OCI-LY7 (cell line): ENCODE data around the gene ARL4D. TPM values are rescaled to one million over a fixed set of nuclear protein-coding genes. Genes with fewer than 3 reads are reported as not detected.

Source experiments
- BruUV-seq: library from RNA; stranded (reverse); fragments of 400-500 nt; replicated peaks from 2 replicates; lab custom pipeline; 2021; lab: Mats Ljungman, UMichigan
- CTCF ChIA-PET: fragments of 300-600 bp; sonication (Branson Sonifier 250); formaldehyde crosslinking; loops from one replicate; lab custom pipeline; 2022; ENCODE audit warnings: antibody characterized with exemption; ENCODE audit not compliant: unreplicated experiment; lab: Charles Lee
- POLR2A ChIA-PET: fragments of 300-600 bp; sonication (Branson Sonifier 250); formaldehyde crosslinking; loops from one replicate; lab custom pipeline; 2022; ENCODE audit warnings: antibody characterized with exemption; lab: Charles Lee
- DNase-seq: peaks from one replicate; pipeline ENCODE4 v3.0.0-alpha.2; 2015; ENCODE audit warnings: low spot score
- H2AFZ ChIP-seq: fragments of 200-600 bp; sonication (generic), shearing (Covaris generic); 2 replicates; pipeline ENCODE4 v1.6.1; 2014; ENCODE audit warnings: mild to moderate bottlenecking, antibody characterized with exemption, low read length, moderate library complexity
- H3K27ac ChIP-seq: fragments of 200-600 bp; sonication (generic); 2 replicates; pipeline ENCODE4 v1.5.1; 2014; ENCODE audit warnings: mixed run types, low read depth, mild to moderate bottlenecking, moderate library complexity, low read length, inconsistent platforms; ENCODE audit not compliant: poor library complexity, severe bottlenecking
- H3K36me3 ChIP-seq: fragments of 200-600 bp; sonication (generic); 2 replicates; pipeline ENCODE4 v1.6.1; 2014; ENCODE audit warnings: mild to moderate bottlenecking, antibody characterized with exemption, low read length, moderate library complexity, mixed read lengths; ENCODE audit not compliant: insufficient read depth
- H3K4me1 ChIP-seq: fragments of 200-600 bp; sonication (generic); 2 replicates; pipeline ENCODE4 v1.5.1; 2014; ENCODE audit warnings: mild to moderate bottlenecking, low read length; ENCODE audit not compliant: insufficient read depth, poor library complexity, severe bottlenecking
- H3K4me2 ChIP-seq: fragments of 200-600 bp; sonication (generic); 2 replicates; pipeline ENCODE4 v1.6.1; 2014; ENCODE audit warnings: mild to moderate bottlenecking, low read length
- H3K4me3 ChIP-seq: fragments of 200-600 bp; sonication (generic); 2 replicates; pipeline ENCODE4 v1.5.1; 2014; ENCODE audit warnings: mild to moderate bottlenecking, low read depth, low read length; ENCODE audit not compliant: poor library complexity, severe bottlenecking
- H3K79me2 ChIP-seq: fragments of 200-600 bp; sonication (generic); 2 replicates; pipeline ENCODE4 v1.6.1; 2016; ENCODE audit warnings: low read depth, mild to moderate bottlenecking, low read length, moderate library complexity, mixed read lengths; ENCODE audit not compliant: insufficient read depth
- H3K9me2 ChIP-seq: fragments of 200-600 bp; sonication (generic); 2 replicates; pipeline ENCODE4 v1.6.1; 2016; ENCODE audit warnings: mild to moderate bottlenecking, low read length, mixed read lengths; ENCODE audit not compliant: insufficient read depth
- H3K9me3 ChIP-seq: fragments of 200-600 bp; sonication (generic); 2 replicates; pipeline ENCODE4 v1.6.1; 2014; ENCODE audit warnings: mild to moderate bottlenecking, mixed run types, low read length, mixed read lengths
- H4K20me1 ChIP-seq: fragments of 200-600 bp; sonication (generic); 2 replicates; pipeline ENCODE4 v1.6.1; 2014; ENCODE audit warnings: mild to moderate bottlenecking, antibody characterized with exemption, low read length, moderate library complexity, mixed read lengths; ENCODE audit not compliant: insufficient read depth
- CTCF ChIP-seq: fragments of 200-600 bp; sonication (generic); conservative IDR thresholded peaks from 2 replicates; pipeline ENCODE4 v1.5.1; 2014; ENCODE audit warnings: mild to moderate bottlenecking, antibody characterized with exemption, low read length, moderate library complexity, mixed read lengths
- EZH2phosphoT487 ChIP-seq: fragments of 200-600 bp; sonication (generic); IDR thresholded peaks from 2 replicates; pipeline ENCODE4 v1.6.1; 2018; ENCODE audit warnings: low read depth, borderline replicate concordance, mild to moderate bottlenecking, mixed run types, antibody characterized with exemption, low read length, moderate library complexity, mixed read lengths
- intact Hi-C: fragments of 100-400 bp; cut with micrococcal nuclease; formaldehyde crosslinking; loops from one replicate; pipeline ENCODE4 v1.10.0; 2022; ENCODE audit not compliant: unreplicated experiment
- total RNA-seq, 2 experiments: library from RNA; depleted of rRNA in 1 of 2; stranded (reverse); fragments of >200 nt in 1 of 2; shearing (Covaris generic) in 1 of 2; gene quantifications; 2 replicates each; pipeline ENCODE4 v1.2.3, GENCODE V29; 2014 to 2022

ARL4D gene
- total RNA-seq, 2 experiments from 2014 or later = 0.72 to 1.4 TPM

GRCh38 chr17:43377056-43377810, 21.6 kb upstream of the ARL4D start:
- H3K9me3 ChIP-seq = peaks cover 17% of the 10 kb centered on the region; the same call in 1 of the 2 replicates
- H3K36me3 ChIP-seq = no peaks in the 10 kb centered on the region
- no peaks in the 10 kb centered on the region for H4K20me1 ChIP-seq
- BruUV-seq = no TSS peak
- DNase-seq = no peak
- no peak overlapping the region for H2AFZ ChIP-seq
- TF ChIP-seq EZH2phosphoT487 (no peak), CTCF (no peak)
- no peak overlapping the region for H3K4me3 ChIP-seq
- H3K79me2 ChIP-seq = no peaks in the 10 kb centered on the region
- peaks cover 6% of the 10 kb centered on the region for H3K4me1 ChIP-seq
- H3K4me2 ChIP-seq = no peak overlapping the region
- intact Hi-C loops = no loop called here
- ChIA-PET POLR2A (no interaction called here), CTCF (no interaction called here)
- no peaks in the 10 kb centered on the region for H3K9me2 ChIP-seq
- no peak overlapping the region for H3K27ac ChIP-seq

- ChIA-PET CTCF (no interaction called here), POLR2A (interaction anchor here (0.9 kb wide), 1 partner anchor 18 kb away, joined by 3 read pairs; no protein-coding TSS in a partner anchor)
- Histone ChIP-seq H3K4me2 (no peak overlapping the region), H3K9me3 (peaks cover 17% of the 10 kb centered on the region; the same call in 1 of the 2 replicates), H3K9me2 (no peaks in the 10 kb centered on the region), H3K4me1 (no peaks in the 10 kb centered on the region), H3K79me2 (no peaks in the 10 kb centered on the region), H2AFZ (no peak overlapping the region), H3K36me3 (no peaks in the 10 kb centered on the region), H4K20me1 (no peaks in the 10 kb centered on the region), H3K4me3 (no peak overlapping the region), H3K27ac (no peak overlapping the region)
- no peak for TF ChIP-seq CTCF
- no peak for TF ChIP-seq EZH2phosphoT487
- no peak for DNase-seq
- intact Hi-C loops = no loop called here
- BruUV-seq = no TSS peak
Measured at GRCh38 chr17:43378766-43379165, 20.0 kb upstream of the ARL4D start.

- no peak overlapping the region for H3K27ac ChIP-seq
- TF ChIP-seq EZH2phosphoT487 = no peak
- ChIA-PET POLR2A (no interaction called here), CTCF (no interaction called here)
- H4K20me1 ChIP-seq = no peaks in the 10 kb centered on the region
- BruUV-seq = no TSS peak
- H3K79me2 ChIP-seq = no peaks in the 10 kb centered on the region
- no peak overlapping the region for H3K4me2 ChIP-seq
- intact Hi-C loops = no loop called here
- H3K9me2 ChIP-seq = no peaks in the 10 kb centered on the region
- DNase-seq = no peak
- H3K9me3 ChIP-seq = peaks cover 17% of the 10 kb centered on the region; the same call in 1 of the 2 replicates
- H3K4me1 ChIP-seq = no peaks in the 10 kb centered on the region
- no peak overlapping the region for H2AFZ ChIP-seq
- H3K4me3 ChIP-seq = no peak overlapping the region
- no peaks in the 10 kb centered on the region for H3K36me3 ChIP-seq
Measured at GRCh38 chr17:43380307-43380706, 18.5 kb upstream of the ARL4D start.
